Cardiac muscle cell (in vitro differentiated cells and primary cell): ENCODE measurements around the gene AFF1. TPM values are rescaled to one million over a fixed set of nuclear protein-coding genes. Genes with fewer than 3 reads are reported as not detected.

ENCODE experiments used
- DNase-seq, 2 donors: peaks; one replicate each; pipeline versions ENCODE4 v3.0.0 to v3.0.0-alpha.2; 2010 to 2017; ENCODE audit warnings: low read depth in 1 of 2, low spot score in 1 of 2
- H3K27ac ChIP-seq: fragments of 200-600 bp; sonication (generic); 2 replicates; pipeline ENCODE4 v1.5.1; 2016
- H3K27me3 ChIP-seq: fragments of 200-600 bp; sonication (generic); 2 replicates; pipeline ENCODE4 v1.6.0; 2016; ENCODE audit warnings: control low read depth
- H3K36me3 ChIP-seq: fragments of 200-600 bp; sonication (generic); 2 replicates; pipeline ENCODE4 v1.5.1; 2016; ENCODE audit warnings: control low read depth
- H3K4me1 ChIP-seq: fragments of 200-600 bp; sonication (generic); 2 replicates; pipeline ENCODE4 v1.8.1; 2017; ENCODE audit warnings: low read depth, mild to moderate bottlenecking, mixed run types
- H3K4me3 ChIP-seq: fragments of 200-600 bp; sonication (generic); 2 replicates; pipeline ENCODE4 v1.5.1; 2016; ENCODE audit warnings: mild to moderate bottlenecking
- H3K9me3 ChIP-seq: fragments of 200-600 bp; sonication (generic); 2 replicates; pipeline ENCODE4 v1.5.1; 2017; ENCODE audit warnings: low read depth, mild to moderate bottlenecking, control low read depth
- CTCF ChIP-seq: IDR thresholded peaks from 2 replicates; pipeline ENCODE4 v1.5.1; 2012; ENCODE audit warnings: low read depth, mild to moderate bottlenecking, low read length
- polyA plus RNA-seq: library from polyadenylated mRNA; unstranded; fragments of >200 nt; fragmentation: Nextera tagmentation; extraction: Ambion mirVana; gene quantifications from 2 replicates; pipeline ENCODE4 v1.2.1, GENCODE V29; 2016
- total RNA-seq: library from RNA; depleted of rRNA; stranded (reverse); fragments of >200 nt; gene quantifications from 2 replicates; pipeline ENCODE4 v1.2.3, GENCODE V29; 2016

The AFF1 gene
- total and polyA plus RNA-seq, 2 experiments from 2014 or later: 26.3 to 45.0 TPM

- no peak overlapping the region for H3K4me3 ChIP-seq
- no peaks in the 10 kb centered on the region for H3K27me3 ChIP-seq
- H3K9me3 ChIP-seq: no peaks in the 10 kb centered on the region
- no peak for TF ChIP-seq CTCF
- DNase-seq: peak in 1 of 2 donors; percentile 17
- peaks cover 41% of the 10 kb centered on the region for H3K4me1 ChIP-seq
- peak overlapping the region; percentile 95 for H3K27ac ChIP-seq
- peaks cover 20% of the 10 kb centered on the region for H3K36me3 ChIP-seq
Observed at GRCh38 chr4:87121341-87122065, 186.7 kb downstream of the AFF1 start.

- H3K27ac ChIP-seq: no peak overlapping the region
- TF ChIP-seq CTCF: no peak
- H3K27me3 ChIP-seq: no peaks in the 10 kb centered on the region
- no peaks in the 10 kb centered on the region for H3K9me3 ChIP-seq
- H3K4me1 ChIP-seq: peaks cover 38% of the 10 kb centered on the region
- peak in 1 of 2 donors; percentile 64 for DNase-seq
- H3K36me3 ChIP-seq: peaks cover 21% of the 10 kb centered on the region
- no peak overlapping the region for H3K4me3 ChIP-seq
Observed at GRCh38 chr4:87122252-87122651, 187.4 kb downstream of the AFF1 start.

GRCh38 chr4:87126056-87126455 is 191.2 kb downstream of the AFF1 start:
- no peaks in the 10 kb centered on the region for H3K27me3 ChIP-seq
- H3K36me3 ChIP-seq: peaks cover 35% of the 10 kb centered on the region
- peaks cover 20% of the 10 kb centered on the region for H3K4me1 ChIP-seq
- no peak overlapping the region for H3K4me3 ChIP-seq
- no peaks in the 10 kb centered on the region for H3K9me3 ChIP-seq
- DNase-seq: no peak
- H3K27ac ChIP-seq: no peak overlapping the region
- TF ChIP-seq CTCF: no peak

GRCh38 chr4:87128006-87128705 is 193.3 kb downstream of the AFF1 start:
- Histone ChIP-seq H3K9me3 (no peaks in the 10 kb centered on the region), H3K4me3 (no peak overlapping the region), H3K27me3 (no peaks in the 10 kb centered on the region), H3K4me1 (peaks cover 14% of the 10 kb centered on the region), H3K27ac (peak overlapping the region; percentile 57), H3K36me3 (peaks cover 49% of the 10 kb centered on the region)
- peak in 1 of 2 donors; percentile 31 for DNase-seq
- no peak for TF ChIP-seq CTCF

GRCh38 chr4:87129681-87130080 is 194.9 kb downstream of the AFF1 start:
- TF ChIP-seq CTCF: no peak
- no peak overlapping the region for H3K4me3 ChIP-seq
- peak overlapping the region; percentile 54 for H3K27ac ChIP-seq
- peaks cover 26% of the 10 kb centered on the region for H3K4me1 ChIP-seq
- H3K9me3 ChIP-seq: no peaks in the 10 kb centered on the region
- peaks cover 49% of the 10 kb centered on the region for H3K36me3 ChIP-seq
- no peak for DNase-seq
- H3K27me3 ChIP-seq: no peaks in the 10 kb centered on the region
